IPS DF 4.7 (cell line): ENCODE measurements around the gene SETBP1.

Experiments used
- DNase-seq: peaks from one replicate; pipeline ENCODE4 v3.0.0-alpha.2; 2013; ENCODE audit warnings: low spot score; ENCODE audit errors: extremely low read depth

Gene SETBP1

DNA sequence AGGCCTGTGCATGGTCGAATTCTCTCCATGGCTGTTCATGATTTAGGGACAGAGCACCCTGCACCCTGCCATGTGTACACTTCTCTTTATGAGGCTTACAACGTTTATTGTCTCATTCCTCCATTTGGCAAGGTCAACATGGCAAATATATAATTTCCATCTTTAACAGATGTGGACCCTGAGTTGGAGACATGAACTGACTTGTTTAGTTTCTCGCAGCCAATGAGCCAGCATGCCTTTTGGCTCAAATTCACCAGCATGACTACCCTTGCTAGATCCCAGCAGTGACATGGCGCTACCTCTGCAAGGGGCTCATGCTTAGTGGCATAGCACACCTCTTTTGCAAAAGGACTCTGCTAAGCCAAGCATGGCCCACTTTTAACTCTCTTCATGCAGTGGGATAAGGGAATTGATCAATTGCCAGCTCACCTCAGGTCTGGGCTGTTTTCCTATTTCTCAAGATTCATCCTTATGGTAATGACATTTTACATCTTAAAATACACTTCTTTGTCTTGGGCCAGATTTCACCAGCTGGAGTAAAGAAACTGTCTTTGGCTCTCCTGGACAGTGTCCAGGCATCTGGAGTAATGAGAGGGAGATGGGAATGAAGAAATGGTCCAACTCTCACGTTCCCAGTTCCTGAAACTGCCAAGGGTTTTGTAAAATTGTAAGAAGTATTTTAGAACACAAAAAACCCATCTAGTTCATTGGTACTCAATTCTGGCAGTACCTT, 159.5 kb downstream of the SETBP1 start:
- no peak for DNase-seq

DNA sequence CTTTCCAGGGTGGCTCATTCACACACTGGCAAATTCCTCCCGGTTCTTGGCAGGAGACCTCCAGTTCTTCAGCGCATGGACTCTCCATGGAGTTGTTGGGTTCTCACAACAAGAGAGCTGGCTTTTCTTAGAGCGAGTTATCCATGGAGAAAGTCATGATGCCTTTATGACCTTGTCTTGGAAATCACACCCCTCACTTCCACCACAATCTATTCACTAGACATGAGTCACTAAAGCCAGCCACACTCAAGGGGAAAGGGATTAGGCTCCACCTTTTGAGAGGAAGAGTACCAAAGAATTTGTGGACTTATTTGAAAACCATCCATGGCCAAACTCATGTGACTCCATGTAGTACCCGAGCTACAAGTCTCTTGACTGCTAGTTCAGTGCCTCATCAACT, 160.5 kb downstream of the SETBP1 start:
- no peak for DNase-seq

DNA sequence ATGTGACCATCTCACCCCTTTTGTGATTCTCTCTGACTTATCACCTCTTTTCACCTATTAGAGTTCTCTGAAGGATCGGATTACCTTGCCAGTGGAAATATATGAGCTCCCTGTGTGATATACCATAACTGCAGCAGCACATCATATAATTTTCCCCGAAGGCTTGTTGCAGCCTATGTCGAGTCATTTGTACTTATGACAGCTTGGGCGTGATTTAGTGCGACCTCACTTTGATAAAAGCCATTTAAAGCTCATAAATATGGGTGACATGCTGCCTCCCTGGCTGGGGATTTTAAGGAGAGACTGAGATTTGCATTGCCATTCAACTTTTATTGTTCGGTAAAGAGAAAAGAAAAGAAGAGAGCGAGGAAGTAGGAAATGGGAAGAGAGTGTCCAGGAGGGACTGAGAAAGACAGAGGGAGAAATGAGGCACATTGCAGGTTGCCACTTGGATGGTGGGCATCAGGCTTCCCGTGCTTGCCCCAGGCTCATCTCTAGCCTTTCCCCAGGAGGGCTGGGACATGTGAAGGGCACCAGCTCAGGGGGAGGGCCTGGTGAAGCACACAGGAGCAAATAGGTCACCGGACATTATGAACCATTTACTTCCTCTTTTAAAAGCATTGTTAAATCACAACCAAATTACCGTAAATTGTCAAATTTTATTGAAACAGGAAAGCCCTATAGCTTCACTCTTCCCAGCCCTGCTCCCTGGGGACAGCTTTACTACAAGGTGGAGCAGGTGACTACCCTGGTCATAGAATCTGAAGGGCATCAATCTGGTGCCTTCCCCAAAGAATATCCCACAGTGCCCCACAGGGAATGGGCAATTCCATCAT, 161.3 kb downstream of the SETBP1 start:
- no peak for DNase-seq

- DNase-seq, result no peak
These were observed 162.1 kb downstream of the SETBP1 start for GRCh38 chr18:44842588-44843412.

DNA sequence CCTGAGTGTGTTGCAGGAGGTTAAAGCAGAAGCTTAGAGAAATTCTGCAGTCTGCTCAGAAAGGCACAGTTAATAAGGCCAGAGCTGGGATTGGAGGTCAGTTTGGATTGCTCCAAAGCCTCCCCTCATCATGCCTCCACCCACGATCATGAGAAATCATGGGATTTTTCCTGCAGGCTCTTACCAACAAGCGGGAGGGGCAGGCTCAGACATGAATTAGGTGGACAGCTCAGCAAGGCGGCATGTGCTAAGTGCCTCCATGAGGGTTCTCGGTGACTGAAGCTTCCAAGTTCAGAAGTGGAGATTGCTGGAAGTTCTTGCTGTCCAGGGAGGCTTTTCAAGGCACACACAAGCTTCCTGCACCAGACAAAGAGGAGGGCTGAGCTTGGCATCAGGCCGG, 163.8 kb downstream of the SETBP1 start:
- no peak for DNase-seq

DNA sequence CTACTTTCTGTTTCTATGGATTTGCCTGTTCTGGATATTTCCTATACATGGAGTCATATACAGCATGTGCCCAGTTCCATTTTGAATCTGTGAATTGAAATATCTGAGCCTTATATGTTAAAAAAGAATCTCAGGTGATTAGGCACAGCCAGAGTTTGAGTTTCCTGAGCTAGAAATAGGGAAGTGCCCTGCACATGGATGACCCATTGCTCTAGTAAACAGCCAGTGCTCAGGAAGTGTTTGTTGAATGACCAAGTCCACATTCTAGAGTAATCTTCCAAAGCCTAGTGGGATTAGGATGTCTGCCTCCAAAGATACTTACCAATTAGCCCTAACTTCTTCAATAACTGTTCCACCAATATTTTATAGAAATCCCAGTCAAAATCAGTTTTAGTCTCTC, 165.8 kb downstream of the SETBP1 start:
- DNase-seq, result no peak

DNA sequence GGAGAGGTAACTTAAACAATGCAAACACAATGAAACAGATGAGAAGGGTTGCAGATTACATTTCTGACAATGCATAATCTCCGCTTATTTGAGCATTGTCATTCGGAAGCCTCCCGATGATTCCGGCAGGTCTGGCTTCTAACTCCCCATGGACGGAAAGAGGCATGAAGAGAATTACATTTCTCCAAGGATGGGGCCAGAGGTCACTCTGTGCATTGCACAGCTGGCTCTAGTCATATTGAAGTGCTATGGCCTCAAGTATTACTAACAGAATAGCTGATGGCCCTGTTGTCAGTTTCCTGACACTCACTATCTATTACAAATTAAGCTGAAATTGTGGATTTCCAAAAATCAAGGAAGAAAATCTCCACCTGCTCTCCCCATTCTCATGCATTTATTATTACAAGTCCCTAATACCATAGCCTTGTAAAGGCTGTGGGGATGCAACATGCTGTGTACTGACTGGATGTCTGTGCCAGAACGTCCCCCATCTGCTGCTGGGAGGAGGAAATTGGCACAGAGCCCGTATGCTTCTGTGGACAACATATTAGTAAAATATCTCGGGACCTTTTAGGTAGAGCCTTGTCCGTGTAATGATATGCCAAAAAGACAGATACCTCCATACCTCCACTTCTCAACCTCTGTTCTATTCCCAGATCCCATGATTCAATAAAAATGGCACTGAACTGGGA, 168.1 kb downstream of the SETBP1 start:
- no peak for DNase-seq

GRCh38 chr18:44849361-44849760, 168.7 kb downstream of the SETBP1 start:
- DNase-seq, result no peak

DNA sequence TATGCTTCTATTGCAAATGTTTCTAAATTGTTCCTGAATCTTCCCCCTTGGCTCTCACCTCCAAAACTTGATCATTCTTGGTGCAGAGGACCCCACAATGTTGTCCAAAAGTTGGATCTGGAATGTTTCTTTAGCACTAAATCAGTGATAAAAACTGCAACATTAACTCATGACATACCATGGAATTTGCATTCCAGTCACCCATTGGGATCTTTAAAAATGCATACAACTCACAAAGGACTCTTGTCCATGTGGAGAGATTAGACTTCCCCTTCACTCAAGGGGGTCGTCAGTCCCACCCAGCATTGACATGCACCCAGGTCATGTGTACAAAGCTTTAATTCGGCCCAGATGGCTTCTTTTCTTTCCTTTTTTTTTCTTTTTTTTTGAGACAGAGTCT, 169.3 kb downstream of the SETBP1 start:
- no peak for DNase-seq

DNA sequence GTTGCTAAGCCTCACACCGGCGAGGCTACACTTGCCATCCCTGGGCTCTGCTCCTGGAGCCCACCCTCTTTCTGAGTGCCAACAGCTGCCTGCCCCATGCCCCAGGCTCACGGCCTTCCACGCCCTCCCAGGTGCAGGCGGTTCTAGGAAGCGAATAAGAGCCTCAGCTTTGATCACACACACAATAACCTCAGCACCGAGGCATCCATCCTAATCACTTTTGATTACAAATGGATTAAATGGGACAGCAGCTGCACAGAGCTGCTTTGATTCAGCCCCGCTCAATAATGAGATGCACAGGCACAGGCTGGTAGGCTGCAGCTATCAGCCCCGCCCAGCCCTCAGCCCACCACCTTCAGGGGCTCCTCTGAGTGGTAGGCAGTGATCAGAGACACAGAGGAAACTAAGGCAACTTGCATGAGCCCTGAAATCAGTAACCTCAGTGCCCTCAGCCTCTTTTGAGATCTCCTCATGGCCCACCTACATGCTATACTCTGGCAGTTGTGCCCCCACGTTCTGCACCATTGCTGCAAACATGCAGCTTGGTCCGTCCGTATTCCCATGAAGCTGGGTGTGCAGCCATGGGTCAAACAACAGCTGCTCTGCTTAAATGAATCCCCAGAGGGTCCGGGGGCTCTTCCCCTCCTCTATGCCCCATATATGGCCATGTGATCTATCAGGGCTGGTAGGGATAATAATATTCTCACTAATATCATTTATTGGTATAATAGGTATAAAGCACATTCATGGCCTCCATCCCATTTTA, 171.4 kb downstream of the SETBP1 start:
- no peak for DNase-seq

- no peak for DNase-seq
These were observed 172.1 kb downstream of the SETBP1 start for GRCh38 chr18:44852818-44853217.

GRCh38 chr18:44853430-44853829, 172.7 kb downstream of the SETBP1 start:
- DNase-seq, result no peak

- no peak for DNase-seq
These were observed 175.0 kb downstream of the SETBP1 start for GRCh38 chr18:44855681-44856080.

GRCh38 chr18:44856157-44856556, 175.5 kb downstream of the SETBP1 start:
- DNase-seq, result no peak

GRCh38 chr18:44857081-44857480, 176.4 kb downstream of the SETBP1 start:
- DNase-seq, result no peak

DNA sequence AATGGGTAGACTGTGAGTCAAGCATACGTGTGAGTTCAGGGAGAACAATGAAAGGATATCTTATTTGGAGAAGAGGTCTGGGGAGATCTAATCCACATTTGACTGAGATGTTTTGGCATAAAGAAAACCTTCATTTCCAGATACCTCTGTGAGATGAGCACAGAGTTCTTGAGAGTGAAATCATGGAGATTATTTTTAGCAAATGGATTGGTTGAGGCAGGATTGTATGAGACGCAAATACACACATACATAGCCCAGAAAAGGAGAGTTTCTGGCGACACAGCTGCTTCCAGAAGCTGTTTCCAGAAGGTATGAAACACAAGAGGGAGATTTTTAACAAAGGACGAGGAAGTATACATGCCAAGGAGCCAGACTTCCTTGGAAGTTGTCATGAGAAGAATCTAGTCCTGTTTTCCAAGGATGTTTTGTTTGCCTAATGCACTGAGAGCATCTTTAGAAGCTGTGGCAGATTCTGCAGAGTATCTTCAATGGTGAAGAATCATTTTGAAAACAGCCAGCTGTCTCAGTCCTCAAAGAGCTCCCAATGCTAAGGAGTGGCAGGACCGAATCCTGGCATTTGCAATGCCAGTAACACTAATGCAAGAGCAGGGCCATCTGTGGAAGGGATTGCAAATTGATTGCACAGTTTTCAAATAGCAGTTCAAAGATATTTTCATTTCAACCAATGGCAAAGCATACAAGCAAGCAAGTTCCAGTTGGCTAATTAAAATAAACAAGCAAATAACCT, 177.2 kb downstream of the SETBP1 start:
- no peak for DNase-seq

- no peak for DNase-seq
These were observed 178.6 kb downstream of the SETBP1 start for GRCh38 chr18:44859263-44859662.

DNA sequence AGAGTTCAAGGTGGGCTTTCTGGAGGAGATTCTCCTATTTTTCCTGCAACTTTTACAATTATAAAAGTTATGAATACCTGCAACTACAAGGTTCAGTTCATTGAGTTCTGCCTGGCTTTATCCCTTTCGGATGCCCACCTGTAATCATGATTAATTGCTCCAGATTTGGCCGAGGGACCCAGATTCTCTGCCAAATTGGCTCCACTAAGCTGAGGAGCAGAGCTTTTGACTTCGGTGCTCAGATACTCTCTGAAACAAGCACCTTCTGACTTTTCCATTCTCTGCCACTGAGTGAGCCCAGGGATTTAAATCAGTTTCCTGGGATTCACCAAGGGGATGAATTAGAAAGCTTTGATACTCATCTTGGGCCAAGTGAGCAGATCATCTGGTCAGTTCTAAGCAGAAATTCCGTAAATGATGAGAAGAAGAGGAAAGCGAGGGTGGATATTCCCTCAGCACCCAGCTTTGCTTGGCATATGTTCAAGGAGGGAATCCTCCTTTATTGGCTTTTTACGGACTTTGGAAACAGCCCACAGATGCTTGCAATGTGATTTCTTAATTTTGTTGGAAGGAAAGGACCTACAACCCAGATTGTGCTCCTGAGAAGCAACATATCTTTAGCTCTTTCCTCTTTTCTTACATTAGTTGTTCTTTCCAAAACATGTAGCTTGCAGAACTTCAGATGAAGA, 179.2 kb downstream of the SETBP1 start:
- no peak for DNase-seq

GRCh38 chr18:44862112-44862511, 181.4 kb downstream of the SETBP1 start:
- DNase-seq, result no peak
